Pulmonary artery endothelial cell (primary cell): ENCODE results near the gene YKT6. TPM values are rescaled to one million over a fixed set of nuclear protein-coding genes. Genes with fewer than 3 reads are reported as not detected.
"Not testable (repeated sequence)": the region's sequence is repeated elsewhere in the genome, so short reads cannot be mapped to it uniquely, and the experiment has no call there.

Source experiments
- DNase-seq: peaks from one replicate; pipeline ENCODE4 v3.0.0-alpha.2; 2011; ENCODE audit warnings: low read depth, low spot score
- total RNA-seq: library from RNA; depleted of rRNA; stranded (reverse); fragments of >200 nt; gene quantifications from 2 replicates; pipeline ENCODE4 v1.2.3, GENCODE V29; 2014

Gene YKT6
- total RNA-seq, 1 donor from 2014 or later: 145 TPM

DNA sequence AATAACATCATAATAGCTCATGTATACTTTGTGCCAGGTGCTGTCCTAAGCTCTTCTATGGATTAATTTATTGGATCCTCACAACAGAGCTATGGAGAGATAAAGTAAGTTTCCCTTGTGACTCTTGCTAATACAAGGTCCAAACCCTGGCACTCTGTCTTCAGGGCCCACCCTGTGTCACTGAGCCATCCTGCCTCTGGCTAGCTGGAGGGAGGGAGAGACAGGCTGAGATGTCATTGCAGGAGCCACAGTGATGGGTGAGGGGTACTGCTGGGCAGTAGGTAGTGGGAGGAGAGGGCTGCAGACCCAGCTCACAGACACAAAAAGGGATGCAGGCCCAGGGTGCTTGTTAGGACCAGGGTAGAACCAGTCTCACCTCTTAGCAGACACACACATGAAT lies 28.4 kb upstream of the YKT6 start:
- no peak for DNase-seq

GRCh38 chr7:44172803-44173424 lies 27.9 kb upstream of the YKT6 start:
- DNase-seq: no peak

DNA sequence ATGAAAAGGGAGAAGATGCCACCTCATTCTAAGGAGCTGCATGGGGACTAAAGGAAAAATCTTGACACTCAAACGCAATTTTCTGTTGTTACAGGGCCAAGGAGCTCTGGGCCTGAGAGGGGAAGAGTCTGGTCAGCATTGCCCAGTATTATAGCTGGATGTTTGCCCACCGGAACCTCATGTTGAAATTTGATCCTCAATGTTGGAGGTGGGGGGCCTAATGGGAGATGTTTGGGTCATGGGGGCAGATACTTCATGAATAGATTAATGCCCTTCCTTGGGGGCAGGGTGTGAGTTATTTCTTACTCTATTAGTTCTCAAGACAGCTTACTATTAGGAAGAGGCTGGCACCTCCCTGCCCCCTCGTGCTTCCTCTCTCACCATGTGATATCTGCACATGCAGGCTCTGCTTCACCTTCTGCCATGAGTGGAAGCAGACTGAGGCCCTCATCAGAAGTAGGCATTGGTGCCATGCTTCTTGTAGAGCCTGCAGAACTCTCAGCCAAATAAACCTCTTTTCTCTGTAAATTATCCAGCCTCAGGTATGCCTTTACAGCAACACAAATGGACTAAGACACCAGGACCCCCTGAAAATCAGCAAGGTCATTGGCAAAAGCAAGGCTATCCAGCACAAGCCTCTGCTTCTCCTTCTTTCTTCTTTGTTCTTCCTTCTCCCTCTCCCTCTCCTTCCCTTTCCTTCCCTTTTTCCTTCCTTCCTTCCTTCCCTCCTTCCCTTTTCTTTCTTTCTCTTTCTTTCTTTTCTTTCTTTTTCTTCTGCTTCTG lies 26.7 kb upstream of the YKT6 start:
- no peak for DNase-seq

DNA sequence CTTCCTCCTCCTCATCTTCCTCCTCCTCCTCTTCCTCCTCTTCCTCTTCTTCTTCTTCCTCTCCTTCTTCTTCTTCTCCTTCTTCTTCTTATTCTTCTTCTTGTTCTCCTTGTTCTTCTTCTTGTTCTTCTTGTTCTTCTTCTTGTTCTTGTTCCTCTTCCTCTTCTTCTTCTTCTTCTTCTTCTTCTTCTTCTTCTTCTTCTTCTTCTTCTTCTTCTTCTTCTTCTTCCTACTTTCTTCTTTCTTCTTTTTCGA lies 26.2 kb upstream of the YKT6 start:
- not testable (repeated sequence) for DNase-seq

DNA sequence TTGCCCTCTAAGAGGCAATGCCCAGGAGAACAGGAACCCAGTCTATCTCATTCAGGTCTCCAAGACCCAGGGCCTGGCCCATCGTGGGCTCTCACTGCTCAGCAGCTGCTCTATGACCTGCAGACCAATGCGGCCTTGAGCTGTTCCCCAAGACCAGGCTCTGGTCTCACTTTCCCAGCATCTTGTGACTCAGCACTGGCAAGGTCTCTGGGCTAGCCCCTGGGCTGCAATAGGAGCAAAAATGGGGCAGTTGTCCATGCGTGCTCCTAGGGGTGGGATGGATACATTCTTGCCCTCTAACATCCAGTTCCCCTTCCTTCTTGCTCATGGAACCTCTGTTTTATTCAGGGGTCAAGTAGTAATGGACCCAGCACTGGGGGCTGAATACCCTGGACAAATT lies 25.0 kb upstream of the YKT6 start:
- no peak for DNase-seq

- no peak for DNase-seq
Measured at GRCh38 chr7:44176486-44176885, 24.3 kb upstream of the YKT6 start.

DNA sequence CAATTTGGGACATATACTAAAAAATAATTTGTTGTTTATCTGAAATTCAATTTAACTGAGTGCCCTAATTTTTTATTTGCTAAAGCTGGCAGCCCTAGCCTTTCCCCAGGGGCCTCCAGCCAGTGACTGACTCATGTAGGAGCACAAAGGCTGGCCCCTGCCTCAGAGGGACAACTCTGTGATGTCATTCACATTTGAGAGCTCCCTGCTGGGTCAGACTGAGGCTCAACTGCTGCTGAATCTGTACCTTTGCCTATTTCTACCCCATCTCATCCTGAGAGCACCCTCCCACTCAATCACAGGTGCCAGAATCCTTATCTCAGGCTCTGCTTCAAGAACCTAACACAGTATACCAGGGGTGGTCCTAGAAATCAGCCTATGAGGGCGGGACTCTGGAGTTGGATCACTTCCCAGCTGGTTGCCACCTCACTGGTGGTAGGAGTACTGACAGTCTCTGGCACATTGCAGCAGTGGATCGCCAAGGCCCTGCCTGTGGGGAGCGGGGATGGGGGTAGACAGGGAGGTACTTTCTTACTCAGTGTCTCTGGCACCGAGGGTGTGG lies 23.1 kb upstream of the YKT6 start:
- DNase-seq: no peak

DNA sequence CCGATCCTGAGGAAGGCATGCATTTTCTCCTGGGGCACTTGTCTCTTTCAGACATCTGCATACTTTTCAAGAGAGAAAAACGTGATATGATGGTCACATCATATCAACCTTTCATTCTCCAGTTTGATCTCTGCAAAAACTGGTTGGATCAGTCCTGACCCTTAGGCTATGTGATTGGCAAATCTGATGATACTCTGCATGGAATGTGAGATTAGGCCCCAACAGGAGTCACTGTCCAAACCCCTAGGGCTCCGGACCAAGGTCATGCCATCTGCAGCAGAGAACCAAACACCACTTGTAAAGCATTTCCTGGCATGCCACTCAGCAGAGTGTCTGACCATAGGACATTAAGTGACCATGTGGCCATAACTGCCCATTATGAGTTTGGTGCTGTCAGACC lies 20.1 kb upstream of the YKT6 start:
- DNase-seq: no peak

DNA sequence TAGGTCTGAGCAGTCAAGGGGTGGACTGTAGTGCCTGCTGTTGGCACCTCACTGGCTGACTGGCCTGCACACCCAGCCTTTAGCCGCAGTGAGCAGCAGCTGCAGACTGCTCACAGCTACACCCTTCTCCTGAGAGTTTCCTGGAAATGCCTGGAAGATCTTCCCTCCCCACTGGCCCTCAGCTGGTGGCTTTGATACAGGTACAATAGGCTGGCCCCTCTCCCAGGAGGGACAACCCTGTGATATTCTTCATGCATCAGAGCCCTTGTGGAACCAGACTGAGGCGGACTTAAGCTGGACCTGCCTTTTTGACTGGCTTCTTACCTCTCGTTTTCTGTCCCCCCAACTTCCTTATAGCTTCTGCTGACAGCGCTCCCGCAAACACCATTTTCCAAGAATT lies 18.0 kb upstream of the YKT6 start:
- DNase-seq: no peak

- DNase-seq: no peak
Measured at GRCh38 chr7:44183386-44183785, 17.4 kb upstream of the YKT6 start.

GRCh38 chr7:44184206-44184872 lies 16.4 kb upstream of the YKT6 start:
- no peak for DNase-seq

- no peak for DNase-seq
Measured at GRCh38 chr7:44184873-44185446, 15.8 kb upstream of the YKT6 start.

- DNase-seq: no peak
Measured at GRCh38 chr7:44185729-44186128, 15.0 kb upstream of the YKT6 start.

DNA sequence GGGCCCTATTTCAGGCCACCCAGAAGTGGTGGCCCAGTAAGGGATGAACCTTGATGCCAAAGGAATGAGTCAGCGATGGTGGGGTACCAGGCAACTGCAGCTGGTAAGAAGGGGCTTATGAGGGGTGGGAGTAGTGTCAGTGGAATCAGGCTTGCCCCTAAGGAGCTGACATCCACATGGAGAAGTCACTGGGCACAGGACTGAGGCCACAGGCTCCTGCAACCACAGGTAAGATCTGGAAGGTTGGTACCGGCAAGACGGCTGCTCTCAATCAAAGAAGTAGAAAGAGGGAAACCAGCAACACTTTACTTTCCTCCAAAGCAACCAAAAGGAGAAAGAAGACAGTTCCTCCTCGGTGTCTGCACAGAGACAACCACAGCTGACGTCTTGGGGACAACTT lies 14.0 kb upstream of the YKT6 start:
- DNase-seq: no peak

DNA sequence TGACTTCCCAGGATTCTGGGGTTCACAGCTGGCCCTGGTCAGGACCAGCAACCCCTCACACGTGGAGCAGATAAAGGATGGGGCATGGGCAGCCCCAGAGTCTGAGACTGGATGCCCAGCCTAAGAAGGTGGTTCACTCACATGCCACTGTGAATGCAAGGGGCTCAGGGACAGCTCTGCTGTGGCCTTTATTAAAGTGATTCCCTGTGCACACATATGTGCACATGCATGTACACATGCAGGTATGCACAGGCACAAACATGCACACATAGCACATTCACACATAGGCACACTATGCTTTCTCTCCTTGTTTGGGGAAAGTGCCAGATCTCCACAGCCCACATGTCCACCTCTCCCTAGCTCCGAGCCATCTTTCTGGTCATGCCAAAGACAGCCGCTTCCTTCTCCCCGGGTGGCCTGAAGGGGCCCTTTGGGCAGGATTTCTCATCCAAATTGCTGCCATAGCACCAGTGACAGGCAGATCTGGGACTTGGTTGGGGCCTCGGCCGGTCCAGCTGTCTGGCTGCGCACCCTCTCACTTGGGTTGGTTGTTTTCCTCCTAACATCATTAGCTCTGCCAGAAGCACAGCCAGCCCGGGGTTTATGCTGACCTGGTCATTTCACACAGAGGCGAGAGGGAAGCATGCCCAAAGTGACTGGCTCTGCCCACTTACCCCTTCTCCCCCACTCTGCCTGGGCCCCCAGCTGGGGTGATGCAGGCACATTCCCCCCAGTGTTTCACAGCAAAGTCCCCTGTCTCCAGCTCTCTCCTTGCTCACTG lies 13.0 kb upstream of the YKT6 start:
- no peak for DNase-seq

DNA sequence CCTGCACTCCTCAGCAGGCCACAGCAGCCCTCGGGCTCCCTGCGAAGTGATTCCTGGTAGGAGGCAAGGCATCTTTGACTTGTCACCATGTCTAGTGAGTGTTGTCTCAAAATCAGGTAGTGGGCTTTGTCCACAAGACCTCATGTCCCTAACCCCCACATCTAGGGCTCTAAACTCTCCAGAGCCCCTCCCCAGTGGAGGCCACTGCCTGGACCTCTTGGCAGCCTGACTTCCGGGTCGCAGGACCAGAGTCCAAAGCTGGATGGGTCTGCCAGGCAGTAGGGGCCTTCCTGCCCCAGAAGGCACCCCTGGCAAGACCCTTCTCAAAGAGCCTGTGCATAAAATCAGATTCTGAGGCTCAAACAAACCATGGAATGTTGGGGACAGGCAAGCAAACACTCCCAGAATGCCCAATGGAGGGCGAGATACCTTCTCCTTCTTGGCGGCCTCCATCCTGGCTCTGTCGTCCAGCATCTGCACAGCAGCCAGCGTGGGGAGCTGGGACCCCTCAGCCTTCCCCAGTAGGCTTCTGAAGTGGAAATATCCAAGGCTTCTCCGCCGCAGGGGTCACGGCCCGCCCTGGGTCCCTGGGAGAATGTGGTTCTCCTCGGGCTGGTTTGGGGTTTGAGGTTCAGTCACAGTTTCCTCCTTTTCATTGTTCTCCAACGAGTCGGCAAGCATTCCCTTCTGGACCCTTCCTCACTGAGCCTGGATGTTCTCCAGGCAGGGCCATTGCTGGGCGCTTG lies 12.1 kb upstream of the YKT6 start:
- no peak for DNase-seq

GRCh38 chr7:44189286-44189992 lies 11.3 kb upstream of the YKT6 start, which contains the start of gene GCK:
TSS of gene GCK (minus strand) at chr7:44189439. CDS start at chr7:44188953, 486 bp downstream.
- no peak for DNase-seq

GRCh38 chr7:44189993-44190872 lies 10.5 kb upstream of the YKT6 start:
- DNase-seq: no peak

DNA sequence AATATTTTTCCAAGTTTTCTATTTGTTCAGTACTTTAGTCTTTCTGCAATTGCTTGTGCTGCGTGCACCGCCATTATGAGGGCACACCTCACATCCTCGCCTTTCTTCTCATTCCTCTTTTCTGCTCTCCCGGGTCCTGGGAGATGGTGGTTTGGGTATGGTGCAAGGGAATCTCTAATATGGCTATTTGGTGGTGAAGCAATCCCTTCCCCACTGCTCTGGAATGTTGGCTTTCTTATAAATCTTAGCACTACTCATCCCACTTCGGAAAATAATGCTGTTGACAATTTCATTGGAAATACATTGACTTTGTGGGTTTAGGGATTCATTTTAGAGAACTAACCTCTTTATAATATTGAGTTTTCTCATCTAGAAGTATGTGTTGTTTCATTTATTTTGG lies 9.6 kb upstream of the YKT6 start:
- no peak for DNase-seq
